IPS DF 6.9 (cell line): ENCODE results near the gene TUSC2.

Experiments
- DNase-seq: peaks from one replicate; pipeline ENCODE4 v3.0.0-alpha.2; 2013; ENCODE audit warnings: low read depth, low spot score
- H3K27ac ChIP-seq: one replicate; pipeline ENCODE4 v1.5.1; 2013; ENCODE audit warnings: low read length, control low read depth
- H3K27me3 ChIP-seq: 2 replicates; pipeline ENCODE4 v1.6.1; 2013; ENCODE audit warnings: mild to moderate bottlenecking, low read length; ENCODE audit not compliant: control insufficient read depth, insufficient read depth
- H3K36me3 ChIP-seq: 2 replicates; pipeline ENCODE4 v1.6.1; 2013; ENCODE audit warnings: low read length; ENCODE audit not compliant: control insufficient read depth, insufficient read depth
- H3K4me1 ChIP-seq: 2 replicates; pipeline ENCODE4 v1.6.1; 2013; ENCODE audit warnings: low read length; ENCODE audit not compliant: control insufficient read depth, insufficient read depth
- H3K4me3 ChIP-seq: 2 replicates; pipeline ENCODE4 v1.5.1; 2013; ENCODE audit warnings: mild to moderate bottlenecking, low read length
- H3K9me3 ChIP-seq: 2 replicates; pipeline ENCODE4 v1.6.1; 2013; ENCODE audit warnings: low read length, inconsistent platforms; ENCODE audit not compliant: control insufficient read depth, insufficient read depth
- WGBS: extraction: QIAGEN DNeasy Blood & Tissue Kit; methylation state at CpG from one replicate; pipeline ENCODE4 v1.1.7; 2013; ENCODE audit warnings: mixed read lengths, missing lambda C conversion rate; ENCODE audit not compliant: insufficient read length, insufficient coverage; 5-methylcytosine and 5-hydroxymethylcytosine counted together

The TUSC2 gene

DNA sequence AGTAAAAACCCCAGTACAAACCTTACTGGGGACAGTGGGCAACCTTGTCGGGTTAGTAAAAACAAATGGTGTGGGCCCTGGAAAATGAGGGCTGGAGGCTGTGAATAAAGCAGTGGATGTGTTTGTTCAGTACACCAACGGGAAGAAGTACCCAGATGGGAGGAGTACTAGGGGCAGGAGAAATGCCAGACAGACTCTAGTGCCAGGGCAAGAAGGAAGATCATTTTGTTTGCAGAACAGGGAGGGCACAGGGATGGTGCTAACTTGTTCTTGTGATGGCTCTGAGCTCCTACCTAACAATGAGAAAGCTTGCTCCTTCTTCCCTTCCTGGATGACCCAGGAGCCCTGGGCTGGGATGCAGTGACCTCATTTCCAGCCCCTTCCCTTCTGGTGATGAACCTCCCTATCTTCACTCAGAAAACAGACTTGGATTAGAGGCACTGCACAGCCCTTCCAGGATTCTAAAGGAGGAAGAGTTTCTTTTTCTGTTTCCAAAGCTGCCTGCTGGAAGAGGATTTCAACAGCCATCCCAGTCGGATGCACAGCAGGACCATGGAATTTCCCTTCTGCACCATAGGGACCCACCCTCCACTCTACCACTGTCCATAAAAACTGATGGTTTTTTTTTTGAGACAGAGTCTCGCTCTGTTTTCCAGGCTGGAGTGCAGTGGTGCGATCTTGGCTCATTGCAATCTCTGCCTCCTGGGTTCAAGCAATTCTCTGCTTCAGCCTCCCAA is 6.5 kb upstream of the TUSC2 start:
- no CpG with 5 or more reads among the region's 5 CpGs for WGBS
- Histone ChIP-seq H3K36me3 (peaks cover 14% of the 10 kb centered on the region), H3K4me1 (no peaks in the 10 kb centered on the region), H3K27me3 (peaks cover 4% of the 10 kb centered on the region; the same call in 1 of the 2 replicates), H3K27ac (no peak overlapping the region), H3K9me3 (no peaks in the 10 kb centered on the region), H3K4me3 (no peak overlapping the region)
- no peak for DNase-seq

DNA sequence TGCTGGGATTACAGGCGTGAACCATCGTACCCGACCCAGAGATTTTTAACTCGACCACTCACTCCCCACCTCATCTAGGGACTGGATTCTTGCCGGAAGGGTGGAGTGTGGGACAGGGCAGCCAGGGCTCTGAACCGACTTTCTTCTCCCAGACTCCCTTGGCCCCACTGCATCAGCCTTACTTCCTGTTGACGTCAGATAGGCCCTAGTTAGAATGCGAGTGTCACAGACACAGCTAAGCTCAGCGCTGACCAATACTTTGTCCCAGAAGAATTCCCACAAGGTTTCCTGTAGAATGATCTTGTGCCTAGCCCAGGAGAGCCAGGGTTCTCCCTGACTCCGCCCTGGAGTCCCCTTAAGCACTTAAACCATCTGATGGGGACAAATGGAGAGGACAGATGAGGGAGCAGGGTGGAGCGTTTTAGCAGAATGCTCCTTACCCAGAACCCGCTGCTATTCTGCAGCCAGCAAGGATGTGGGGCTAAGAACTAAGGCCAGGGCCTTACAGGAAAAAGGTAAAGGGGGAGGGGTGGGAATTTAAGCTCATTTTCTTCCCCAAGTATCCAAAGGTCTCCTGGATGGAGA is 5.8 kb upstream of the TUSC2 start:
- Histone ChIP-seq H3K4me3 (no peak overlapping the region), H3K9me3 (no peaks in the 10 kb centered on the region), H3K27me3 (peaks cover 1% of the 10 kb centered on the region; the same call in 1 of the 2 replicates), H3K4me1 (no peaks in the 10 kb centered on the region), H3K36me3 (peaks cover 14% of the 10 kb centered on the region), H3K27ac (no peak overlapping the region)
- no peak for DNase-seq
- WGBS = no CpG with 5 or more reads among the region's 12 CpGs

DNA sequence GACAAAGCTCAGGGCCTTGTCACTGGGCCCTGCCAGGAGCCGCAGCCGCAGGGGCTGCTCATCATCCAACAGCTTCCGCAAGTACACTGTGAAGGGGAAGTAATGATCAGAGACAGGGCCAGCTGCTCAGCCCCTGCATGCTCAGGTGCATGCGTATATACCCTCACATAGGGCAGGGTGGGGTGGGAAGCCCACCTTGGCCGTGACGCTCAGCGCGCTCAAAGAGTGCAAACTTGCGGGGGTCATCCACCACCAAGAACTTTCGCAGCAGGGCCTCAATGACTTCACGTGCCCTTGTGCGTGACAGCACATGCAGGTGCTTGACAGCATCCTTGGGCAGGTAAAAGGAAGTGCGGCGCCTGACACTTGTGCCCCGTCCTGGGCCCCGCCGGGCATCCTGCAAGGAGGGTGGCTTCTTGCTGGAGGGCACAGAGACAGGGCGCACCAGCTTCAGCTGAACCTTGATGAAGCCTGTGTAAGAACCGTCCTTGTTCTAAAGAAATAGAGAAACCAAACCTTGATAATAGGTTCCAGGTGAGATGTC is 3.4 kb upstream of the TUSC2 start:
- Histone ChIP-seq H3K36me3 (peaks cover 14% of the 10 kb centered on the region), H3K27me3 (no peaks in the 10 kb centered on the region), H3K4me1 (no peaks in the 10 kb centered on the region), H3K9me3 (no peaks in the 10 kb centered on the region), H3K27ac (no peak overlapping the region), H3K4me3 (no peak overlapping the region)
- DNase-seq = no peak
- no CpG with 5 or more reads among the region's 19 CpGs for WGBS

DNA sequence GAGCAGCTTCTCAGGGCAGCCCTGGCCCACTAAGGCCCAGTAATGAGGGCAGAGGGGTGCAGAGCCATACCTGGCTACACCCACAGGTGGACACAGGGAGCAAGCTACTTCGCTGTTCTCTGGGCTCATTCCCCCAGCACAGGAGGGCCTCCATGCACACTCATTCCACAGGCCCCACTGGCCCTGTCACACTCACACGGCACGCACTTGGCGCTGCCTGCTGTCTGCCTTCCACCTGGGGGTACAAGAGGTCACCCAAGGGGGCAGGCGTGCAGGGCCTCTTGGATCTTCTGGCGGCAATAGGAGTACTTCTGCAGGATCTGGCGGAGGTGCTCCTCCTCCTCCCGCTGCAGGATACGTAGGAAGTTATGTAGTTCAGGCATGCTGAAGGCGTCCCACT is 2.3 kb upstream of the TUSC2 start:
- no CpG with 5 or more reads among the region's 10 CpGs for WGBS
- Histone ChIP-seq H3K4me3 (no peak overlapping the region), H3K27ac (no peak overlapping the region), H3K9me3 (no peaks in the 10 kb centered on the region), H3K27me3 (no peaks in the 10 kb centered on the region), H3K4me1 (no peaks in the 10 kb centered on the region), H3K36me3 (peaks cover 18% of the 10 kb centered on the region)
- no peak for DNase-seq

DNA sequence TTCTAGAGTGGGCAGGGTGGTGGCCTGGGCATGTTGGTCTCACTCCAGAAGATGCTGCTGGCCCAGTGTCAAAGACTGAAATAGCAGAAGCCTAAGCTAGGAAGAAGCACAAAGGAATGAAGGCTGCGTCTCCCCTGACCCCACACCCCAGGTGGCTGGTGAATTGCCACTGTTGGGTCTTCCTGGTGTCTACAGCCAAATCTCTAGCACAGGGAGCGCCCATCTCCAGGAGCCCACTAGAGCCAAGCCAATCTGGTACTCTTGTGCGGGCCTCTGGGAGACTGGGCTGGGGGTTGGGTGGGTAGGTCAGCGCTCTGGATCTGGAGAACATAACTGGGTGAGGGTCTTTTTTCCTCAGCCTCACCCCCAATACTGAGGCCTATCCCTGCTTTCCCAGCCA is 894 bp downstream of the TUSC2 start:
- Histone ChIP-seq H3K27me3 (no peaks in the 10 kb centered on the region), H3K36me3 (peaks cover 18% of the 10 kb centered on the region), H3K4me3 (peak overlapping the region; percentile 84; the same call in 1 of the 2 replicates), H3K27ac (no peak overlapping the region), H3K4me1 (peaks cover 3% of the 10 kb centered on the region; the same call in 1 of the 2 replicates), H3K9me3 (no peaks in the 10 kb centered on the region)
- DNase-seq = no peak
- WGBS = no CpG with 5 or more reads among the region's 4 CpGs

DNA sequence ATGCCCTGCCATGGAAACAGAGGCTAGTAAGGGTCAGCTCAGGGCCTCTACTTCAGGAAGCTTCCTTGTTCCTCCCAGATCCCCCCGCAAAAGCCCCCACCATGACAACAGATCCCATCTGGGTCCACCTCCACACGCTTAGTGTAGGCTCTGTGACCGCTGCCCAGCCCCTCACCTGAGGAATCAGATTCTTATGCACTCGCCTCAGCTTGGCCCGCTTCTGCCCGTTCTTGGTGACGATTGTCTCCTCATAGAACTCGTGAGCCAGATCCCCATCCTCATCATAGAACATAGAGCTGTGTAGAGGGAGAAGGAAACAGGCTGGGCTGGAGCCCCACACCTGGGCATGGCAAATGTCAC is 1.9 kb downstream of the TUSC2 start:
- Histone ChIP-seq H3K27me3 (no peaks in the 10 kb centered on the region), H3K36me3 (peaks cover 13% of the 10 kb centered on the region), H3K9me3 (no peaks in the 10 kb centered on the region), H3K4me1 (peaks cover 3% of the 10 kb centered on the region; the same call in 1 of the 2 replicates), H3K27ac (no peak overlapping the region), H3K4me3 (no peak overlapping the region)
- no peak for DNase-seq
- WGBS = no CpG with 5 or more reads among the region's 8 CpGs

DNA sequence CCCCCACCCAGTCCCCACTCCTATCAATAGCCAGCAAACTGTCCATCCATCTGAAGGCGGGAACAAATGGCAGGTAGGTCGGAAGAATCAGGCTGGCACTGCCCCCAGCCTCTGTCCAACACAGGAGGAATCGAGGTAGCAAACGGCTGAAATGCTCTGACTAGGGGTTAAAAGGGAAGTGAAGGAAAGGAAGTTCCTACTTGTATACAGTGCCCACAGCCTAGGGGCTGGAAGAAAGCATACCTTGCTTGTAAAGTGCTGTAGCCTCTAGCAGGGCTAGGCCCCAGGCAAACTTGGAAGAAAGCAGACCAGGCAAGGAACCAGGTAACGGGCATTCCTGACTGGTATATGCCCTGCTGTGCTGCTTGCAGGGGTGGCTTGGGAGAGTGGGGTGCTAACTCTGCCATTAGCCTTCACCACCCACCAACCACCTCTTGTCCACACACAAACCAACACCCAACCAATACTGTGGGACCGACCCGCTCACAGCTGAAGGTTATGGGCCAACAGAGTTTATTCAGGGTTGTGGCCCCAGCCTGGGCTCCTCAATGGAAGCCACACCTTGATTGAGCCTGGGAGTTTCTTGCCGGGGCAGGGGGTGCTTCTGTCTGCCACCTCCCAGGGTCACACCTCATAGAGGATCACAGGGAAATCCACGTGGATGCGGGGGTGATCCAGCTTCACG is 2.4 kb downstream of the TUSC2 start:
- no CpG with 5 or more reads among the region's 11 CpGs for WGBS

DNA sequence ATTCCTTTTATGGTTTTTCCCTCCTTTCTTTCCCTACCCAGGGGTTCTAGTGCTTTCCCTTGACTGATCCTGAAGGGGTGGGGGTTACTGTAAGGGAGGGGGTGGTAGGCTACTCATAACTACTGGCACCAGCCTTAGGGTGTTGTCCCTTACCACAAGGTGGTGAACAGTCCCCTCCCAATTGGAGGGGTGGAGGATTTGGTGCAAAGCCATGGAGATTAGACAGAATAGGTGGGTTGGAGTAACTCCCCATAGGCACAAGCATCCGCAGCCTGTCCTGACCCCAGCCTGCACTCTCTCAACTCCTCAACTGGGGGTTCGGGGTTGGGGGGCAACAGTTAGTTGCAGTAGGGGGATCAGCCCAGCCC is 2.9 kb downstream of the TUSC2 start:
- DNase-seq = no peak
- H3K4me1 ChIP-seq = peaks cover 5% of the 10 kb centered on the region
- H3K27ac ChIP-seq = no peak overlapping the region
- no peak overlapping the region for H3K4me3 ChIP-seq
- WGBS = no CpG with 5 or more reads among the region's 2 CpGs
- peaks cover 7% of the 10 kb centered on the region; the same call in 1 of the 2 replicates for H3K36me3 ChIP-seq
- H3K27me3 ChIP-seq = no peaks in the 10 kb centered on the region
- no peaks in the 10 kb centered on the region for H3K9me3 ChIP-seq

More for the DNA sequence above, 2.4 kb downstream of the TUSC2 start:
- Histone ChIP-seq H3K9me3 (no peaks in the 10 kb centered on the region), H3K36me3 (peaks cover 11% of the 10 kb centered on the region), H3K4me3 (no peak overlapping the region), H3K27ac (no peak overlapping the region), H3K4me1 (peaks cover 3% of the 10 kb centered on the region; the same call in 1 of the 2 replicates), H3K27me3 (no peaks in the 10 kb centered on the region)
- no peak for DNase-seq

DNA sequence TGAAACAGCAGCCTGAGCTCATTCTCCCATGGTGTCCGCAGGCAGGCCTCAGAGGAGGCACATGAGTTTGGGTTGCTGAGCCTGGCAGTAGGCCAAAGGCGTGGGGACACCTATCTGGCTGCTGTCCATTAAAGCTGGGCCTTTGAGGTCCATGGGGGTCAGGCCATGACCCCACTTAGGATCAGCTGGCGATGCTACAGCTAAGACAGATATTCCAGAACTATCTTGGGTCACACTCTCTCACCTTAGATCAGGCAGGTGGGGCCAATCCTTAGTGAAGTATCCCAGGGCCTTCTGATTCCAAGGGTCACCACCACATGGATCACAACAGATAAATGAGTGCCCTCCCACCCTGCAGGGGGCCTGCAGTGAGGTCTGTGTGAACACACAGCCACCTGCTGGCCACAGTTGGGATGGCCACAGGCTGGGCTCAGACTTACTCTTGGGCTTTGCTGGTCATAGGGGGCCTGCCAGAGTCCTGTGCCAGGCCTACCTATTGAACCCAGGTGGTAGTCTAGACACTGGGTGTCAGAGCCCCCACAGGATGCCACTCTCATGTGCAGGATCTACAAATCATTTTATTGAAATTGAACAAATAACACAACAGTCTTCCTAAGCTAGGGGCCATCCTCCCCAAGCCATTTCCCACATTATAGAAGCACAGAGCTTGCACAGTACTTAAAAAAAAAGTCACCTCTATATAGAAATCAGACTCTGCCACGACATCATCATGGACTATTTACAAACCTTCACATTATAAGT is 3.5 kb downstream of the TUSC2 start:
- H3K27me3 ChIP-seq = no peaks in the 10 kb centered on the region
- DNase-seq = no peak
- peaks cover 4% of the 10 kb centered on the region for H3K36me3 ChIP-seq
- no peak overlapping the region for H3K4me3 ChIP-seq
- no CpG with 5 or more reads among the region's 4 CpGs for WGBS
- H3K27ac ChIP-seq = no peak overlapping the region
- H3K4me1 ChIP-seq = peaks cover 8% of the 10 kb centered on the region
- no peaks in the 10 kb centered on the region for H3K9me3 ChIP-seq

DNA sequence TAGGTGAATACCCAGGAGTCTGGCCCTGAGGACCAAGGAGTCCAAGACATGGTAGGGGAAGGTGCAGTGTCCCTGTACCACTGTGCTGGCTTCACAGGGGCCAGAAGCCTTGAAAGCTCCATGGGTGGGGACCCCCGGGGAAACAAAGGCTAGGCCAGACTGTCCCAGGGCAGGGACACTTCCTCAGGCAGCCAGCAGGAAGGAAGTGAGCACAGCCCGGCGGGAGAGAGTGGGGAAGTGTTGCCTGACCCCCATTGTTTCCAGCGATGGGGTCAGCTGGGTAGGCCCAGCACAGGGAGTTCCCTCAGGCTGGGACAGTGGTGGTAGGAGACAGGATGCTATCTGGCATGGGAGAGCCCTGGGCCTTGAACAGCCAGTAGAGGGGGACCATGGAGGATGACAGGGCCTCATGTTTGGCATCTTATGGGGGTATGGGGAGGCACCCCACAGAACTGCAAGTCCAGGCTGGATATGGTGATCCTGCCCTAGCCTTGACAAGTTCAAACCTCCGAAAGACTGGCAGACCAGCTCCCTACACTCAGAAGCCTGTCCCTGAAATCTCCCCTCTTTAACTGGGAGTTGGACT is 4.3 kb downstream of the TUSC2 start:
- Histone ChIP-seq H3K4me1 (peaks cover 8% of the 10 kb centered on the region), H3K27ac (no peak overlapping the region)

More for the DNA sequence above, 4.3 kb downstream of the TUSC2 start:
- WGBS = no CpG with 5 or more reads among the region's 5 CpGs
- Histone ChIP-seq H3K9me3 (no peaks in the 10 kb centered on the region), H3K27me3 (no peaks in the 10 kb centered on the region), H3K4me3 (no peak overlapping the region), H3K36me3 (peaks cover 12% of the 10 kb centered on the region)
- DNase-seq = no peak
